Measurements from ENCODE around the gene STMN3.

- TF ChIP-seq MAX (IDR thresholded peaks at IDR 0.05), result no peak
- TF ChIP-seq GABPA (IDR thresholded peaks at IDR 0.05 in 1 of 2, conservative IDR thresholded peaks at IDR 0.05 in 1 of 2), result no peak
- no peak for TF ChIP-seq HNF4A (conservative IDR thresholded peaks at IDR 0.05)
- no peak for TF ChIP-seq REST (IDR thresholded peaks at IDR 0.05)
These were observed 3.2 kb upstream of the STMN3 start for GRCh38 chr20:63656451-63656850.
